ENCODE measurements around the gene CASK. TPM values are rescaled to one million over a fixed set of nuclear protein-coding genes. Genes with fewer than 3 reads are reported as not detected.

The CASK gene
- total and polyA plus RNA-seq, 10 donors: 4.7 to 63.7 (median 42.8) TPM

DNA sequence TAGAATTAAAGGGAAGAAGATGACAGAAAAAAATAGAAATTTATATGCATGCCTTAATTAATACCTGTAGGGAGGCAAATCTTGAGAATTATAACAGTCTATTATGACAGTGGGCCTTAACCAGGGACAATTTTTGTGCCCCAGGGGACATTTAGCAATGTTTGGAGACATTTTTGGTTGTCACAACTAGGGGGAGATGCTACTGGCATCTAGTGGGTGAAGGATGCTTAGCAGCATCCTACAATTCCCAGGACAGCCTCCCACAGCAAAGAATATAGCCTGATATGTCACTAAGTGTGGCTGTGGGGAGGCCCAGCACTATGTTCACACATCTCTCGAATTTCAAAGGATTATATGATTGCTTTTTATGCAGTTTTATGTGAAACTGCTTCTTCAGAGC is 188.8 kb downstream of the CASK start:
- intact Hi-C loops (cut with DNase I; ENCODE audit: low total_unique reads): no loop called here
- peak overlapping the region in 3 of 8 donors; percentile 12 to 38 (median 23) for H3K27ac ChIP-seq
- H3K4me1 ChIP-seq: peaks cover 0 to 33% (median 7%) of the 10 kb centered on the region in 6 donors

DNA sequence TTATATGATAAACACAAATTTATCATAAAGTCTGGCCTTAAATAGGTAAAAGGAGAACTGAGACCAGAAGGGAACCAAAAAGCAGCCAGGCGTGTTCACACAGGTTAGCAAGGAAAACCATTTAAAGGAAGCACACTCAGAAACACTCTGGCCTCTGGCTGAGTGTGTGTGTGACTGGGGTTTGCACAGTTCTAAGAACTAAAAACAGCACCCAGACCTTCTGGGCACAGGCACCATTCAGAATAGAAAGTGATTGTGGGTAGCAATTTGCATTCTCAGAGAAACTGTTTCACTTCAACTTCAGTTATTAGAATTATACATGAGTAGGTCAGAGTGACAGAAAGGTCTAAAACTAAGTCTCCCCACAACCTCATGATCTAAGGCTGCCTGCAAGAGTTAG is 189.4 kb downstream of the CASK start:
- peak overlapping the region in 3 of 8 donors; percentile 12 to 38 (median 23) for H3K27ac ChIP-seq
- H3K9me3 ChIP-seq: no peaks in the 10 kb centered on the region
- peaks cover 0 to 33% (median 7%) of the 10 kb centered on the region in 6 donors for H3K4me1 ChIP-seq
- intact Hi-C loops (cut with DNase I; ENCODE audit: low total_unique reads): no loop called here
- whole genome bisulfite sequencing, 5 donors: 8 to 42% (median 37%) methylated on average over 1 of the region's 1 CpG
- H3K4me3 ChIP-seq: no peak overlapping the region
- H3K36me3 ChIP-seq: no peaks in the 10 kb centered on the region
- peaks cover 0 to 3% (median 0%) of the 10 kb centered on the region in 7 donors for H3K27me3 ChIP-seq (replicated peaks in 1 of 7)
- TF ChIP-seq POLR2AphosphoS5 (IDR thresholded peaks at IDR 0.05): peak in 1 of 3 donors; percentile 56
- TF ChIP-seq, protein P1, sequence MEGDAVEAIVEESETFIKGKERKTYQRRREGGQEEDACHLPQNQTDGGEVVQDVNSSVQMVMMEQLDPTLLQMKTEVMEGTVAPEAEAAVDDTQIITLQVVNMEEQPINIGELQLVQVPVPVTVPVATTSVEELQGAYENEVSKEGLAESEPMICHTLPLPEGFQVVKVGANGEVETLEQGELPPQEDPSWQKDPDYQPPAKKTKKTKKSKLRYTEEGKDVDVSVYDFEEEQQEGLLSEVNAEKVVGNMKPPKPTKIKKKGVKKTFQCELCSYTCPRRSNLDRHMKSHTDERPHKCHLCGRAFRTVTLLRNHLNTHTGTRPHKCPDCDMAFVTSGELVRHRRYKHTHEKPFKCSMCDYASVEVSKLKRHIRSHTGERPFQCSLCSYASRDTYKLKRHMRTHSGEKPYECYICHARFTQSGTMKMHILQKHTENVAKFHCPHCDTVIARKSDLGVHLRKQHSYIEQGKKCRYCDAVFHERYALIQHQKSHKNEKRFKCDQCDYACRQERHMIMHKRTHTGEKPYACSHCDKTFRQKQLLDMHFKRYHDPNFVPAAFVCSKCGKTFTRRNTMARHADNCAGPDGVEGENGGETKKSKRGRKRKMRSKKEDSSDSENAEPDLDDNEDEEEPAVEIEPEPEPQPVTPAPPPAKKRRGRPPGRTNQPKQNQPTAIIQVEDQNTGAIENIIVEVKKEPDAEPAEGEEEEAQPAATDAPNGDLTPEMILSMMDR (IDR thresholded peaks at IDR 0.05 in 8 of 11, conservative IDR thresholded peaks at IDR 0.05 in 3 of 11): no peak
- DNase-seq: no peak

More for the DNA sequence above, 188.8 kb downstream of the CASK start:
- TF ChIP-seq, protein P1 (IDR thresholded peaks at IDR 0.05 in 8 of 11, conservative IDR thresholded peaks at IDR 0.05 in 3 of 11): peak in 6 of 11 experiments; percentile 11 to 36 (median 22)
- TF ChIP-seq POLR2A (IDR thresholded peaks at IDR 0.05): no peak
- H3K27me3 ChIP-seq (replicated peaks in 1 of 7): peaks cover 0 to 3% (median 0%) of the 10 kb centered on the region in 7 donors
- DNase-seq: no peak
- no peaks in the 10 kb centered on the region for H3K9me3 ChIP-seq
- WGBS, 5 donors: 9 to 42% (median 21%) methylated on average over 1 of the region's 1 CpG
- no peaks in the 10 kb centered on the region for H3K36me3 ChIP-seq
- no peak overlapping the region for H3K4me3 ChIP-seq

DNA sequence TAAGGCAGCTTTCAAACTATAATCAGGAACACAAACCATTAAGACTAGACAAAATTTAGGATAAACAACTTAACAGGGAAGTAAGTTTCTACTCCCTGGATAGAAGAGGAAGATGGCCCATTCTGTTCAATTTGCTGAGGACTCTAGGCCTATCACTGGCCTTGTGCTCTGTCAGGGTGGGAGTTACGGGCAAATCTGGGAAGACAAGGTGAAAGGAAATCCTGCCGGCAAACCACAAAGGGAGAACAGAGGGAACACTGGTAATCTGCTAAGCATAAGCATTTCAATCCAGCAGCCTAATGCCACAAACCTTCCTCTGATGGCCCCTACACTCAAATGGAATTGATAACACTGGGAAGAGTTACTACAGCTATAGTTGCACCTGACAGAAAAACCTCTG is 191.1 kb downstream of the CASK start:
- Histone ChIP-seq H3K9me3 (no peaks in the 10 kb centered on the region), H3K4me1 (peaks cover 0 to 33% (median 7%) of the 10 kb centered on the region in 6 donors), H3K27ac (no peak overlapping the region), H3K36me3 (no peaks in the 10 kb centered on the region), H3K4me3 (no peak overlapping the region), H3K27me3 (replicated peaks in 1 of 7) (peaks cover 0 to 4% (median 0%) of the 10 kb centered on the region in 7 donors)
- 47 to 72% (median 58%) methylated on average over 2 of the region's 2 CpGs for WGBS, 5 donors
- no peak for TF ChIP-seq POLR2AphosphoS5 (IDR thresholded peaks at IDR 0.05)
- no peak for TF ChIP-seq POLR2A (IDR thresholded peaks at IDR 0.05)
- TF ChIP-seq, protein P1 (IDR thresholded peaks at IDR 0.05 in 8 of 11, conservative IDR thresholded peaks at IDR 0.05 in 3 of 11): no peak
- intact Hi-C loops (cut with DNase I; ENCODE audit: low total_unique reads): no loop called here
- no peak for DNase-seq

DNA sequence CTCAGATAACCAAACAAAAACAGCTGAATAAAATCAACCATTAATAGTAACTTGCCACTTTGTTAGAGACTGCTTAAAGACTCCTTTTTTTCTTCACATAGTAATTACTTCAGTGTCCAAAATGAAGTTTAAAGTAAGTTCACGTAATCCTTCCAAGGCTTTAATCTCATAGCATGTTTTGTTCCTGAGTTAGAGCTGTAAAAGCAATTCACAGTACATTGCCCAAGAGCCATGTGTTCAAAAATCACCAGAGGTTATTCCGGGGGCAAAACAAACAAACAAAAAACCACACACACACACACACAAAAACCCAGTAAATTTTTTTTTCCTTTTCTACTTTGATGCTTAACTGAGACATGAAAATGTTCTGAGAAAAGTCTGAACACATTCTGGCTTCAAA is 193.3 kb downstream of the CASK start:
- no peak overlapping the region for H3K27ac ChIP-seq
- WGBS, 5 donors: 58 to 76% (median 67%) methylated on average over 2 of the region's 2 CpGs
- H3K36me3 ChIP-seq: no peaks in the 10 kb centered on the region
- no peak overlapping the region for H3K4me3 ChIP-seq
- TF ChIP-seq POLR2AphosphoS5 (IDR thresholded peaks at IDR 0.05): no peak
- TF ChIP-seq, protein P1 (IDR thresholded peaks at IDR 0.05 in 8 of 11, conservative IDR thresholded peaks at IDR 0.05 in 3 of 11): no peak
- no peak for TF ChIP-seq POLR2A (IDR thresholded peaks at IDR 0.05)
- H3K4me1 ChIP-seq: peaks cover 0 to 29% (median 7%) of the 10 kb centered on the region in 6 donors
- intact Hi-C loops (cut with DNase I; ENCODE audit: low total_unique reads): no loop called here
- H3K27me3 ChIP-seq (replicated peaks in 1 of 7): peaks cover 0 to 4% (median 0%) of the 10 kb centered on the region in 7 donors
- no peak for DNase-seq
- no peaks in the 10 kb centered on the region for H3K9me3 ChIP-seq
